Testis (tissue), 2 donors: Measurements from ENCODE around the gene RAB17.

ENCODE experiments used
- POLR2A ChIP-seq: fragments of 450-650 bp; IDR thresholded peaks from one replicate; pipeline ENCODE4 v1.6.1; 2017; ENCODE audit warnings: antibody characterized with exemption, mild to moderate bottlenecking, moderate library complexity
- TF ChIP-seq, protein P1 (sequence below), 3 experiments: fragments of 450-650 bp in 2 of 3; fragments of 200-600 bp in 1 of 3; sonication (generic) in 1 of 3; IDR thresholded peaks; one replicate each; pipeline ENCODE4 v1.5.1; 2016 to 2019; ENCODE audit warnings: antibody characterized with exemption in 3 of 3, mild to moderate bottlenecking in 2 of 3, moderate library complexity in 1 of 3

DNA sequence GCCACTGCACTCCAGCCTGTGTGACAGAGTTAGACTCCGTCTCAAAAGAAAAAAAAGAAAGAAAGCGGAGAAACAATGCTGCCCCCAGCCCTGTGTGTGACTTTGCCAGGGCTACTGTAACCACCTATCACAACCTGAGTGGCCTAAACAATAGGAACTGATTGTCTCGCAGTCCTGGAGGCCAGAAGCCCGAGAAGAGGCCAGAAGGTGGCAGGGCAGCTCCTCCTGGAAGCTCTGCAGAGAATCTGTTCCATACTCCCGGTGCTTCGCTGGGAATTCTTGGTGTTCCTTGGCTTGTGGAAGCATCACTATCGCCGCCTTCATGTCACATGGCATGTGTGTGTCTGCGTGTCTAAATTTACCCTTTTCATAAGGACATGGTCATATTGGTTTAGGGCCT is 14.4 kb upstream of the RAB17 start:
- TF ChIP-seq, protein P1, sequence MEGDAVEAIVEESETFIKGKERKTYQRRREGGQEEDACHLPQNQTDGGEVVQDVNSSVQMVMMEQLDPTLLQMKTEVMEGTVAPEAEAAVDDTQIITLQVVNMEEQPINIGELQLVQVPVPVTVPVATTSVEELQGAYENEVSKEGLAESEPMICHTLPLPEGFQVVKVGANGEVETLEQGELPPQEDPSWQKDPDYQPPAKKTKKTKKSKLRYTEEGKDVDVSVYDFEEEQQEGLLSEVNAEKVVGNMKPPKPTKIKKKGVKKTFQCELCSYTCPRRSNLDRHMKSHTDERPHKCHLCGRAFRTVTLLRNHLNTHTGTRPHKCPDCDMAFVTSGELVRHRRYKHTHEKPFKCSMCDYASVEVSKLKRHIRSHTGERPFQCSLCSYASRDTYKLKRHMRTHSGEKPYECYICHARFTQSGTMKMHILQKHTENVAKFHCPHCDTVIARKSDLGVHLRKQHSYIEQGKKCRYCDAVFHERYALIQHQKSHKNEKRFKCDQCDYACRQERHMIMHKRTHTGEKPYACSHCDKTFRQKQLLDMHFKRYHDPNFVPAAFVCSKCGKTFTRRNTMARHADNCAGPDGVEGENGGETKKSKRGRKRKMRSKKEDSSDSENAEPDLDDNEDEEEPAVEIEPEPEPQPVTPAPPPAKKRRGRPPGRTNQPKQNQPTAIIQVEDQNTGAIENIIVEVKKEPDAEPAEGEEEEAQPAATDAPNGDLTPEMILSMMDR (IDR thresholded peaks at IDR 0.05), result no peak
- no peak for TF ChIP-seq POLR2A
